SIG-M5 (cell line): Measurements from ENCODE around the gene RPS13.
A peak's percentile ranks its signal among the peaks of the same experiment; 100 is the strongest.
"Not testable (repeated sequence)": the region's sequence is repeated elsewhere in the genome, so short reads cannot be mapped to it uniquely, and the experiment has no call there.

ENCODE experiments used
- DNase-seq: peaks from one replicate; lab custom pipeline; 2025; lab: John Stamatoyannopoulos, UW

The RPS13 gene

DNA sequence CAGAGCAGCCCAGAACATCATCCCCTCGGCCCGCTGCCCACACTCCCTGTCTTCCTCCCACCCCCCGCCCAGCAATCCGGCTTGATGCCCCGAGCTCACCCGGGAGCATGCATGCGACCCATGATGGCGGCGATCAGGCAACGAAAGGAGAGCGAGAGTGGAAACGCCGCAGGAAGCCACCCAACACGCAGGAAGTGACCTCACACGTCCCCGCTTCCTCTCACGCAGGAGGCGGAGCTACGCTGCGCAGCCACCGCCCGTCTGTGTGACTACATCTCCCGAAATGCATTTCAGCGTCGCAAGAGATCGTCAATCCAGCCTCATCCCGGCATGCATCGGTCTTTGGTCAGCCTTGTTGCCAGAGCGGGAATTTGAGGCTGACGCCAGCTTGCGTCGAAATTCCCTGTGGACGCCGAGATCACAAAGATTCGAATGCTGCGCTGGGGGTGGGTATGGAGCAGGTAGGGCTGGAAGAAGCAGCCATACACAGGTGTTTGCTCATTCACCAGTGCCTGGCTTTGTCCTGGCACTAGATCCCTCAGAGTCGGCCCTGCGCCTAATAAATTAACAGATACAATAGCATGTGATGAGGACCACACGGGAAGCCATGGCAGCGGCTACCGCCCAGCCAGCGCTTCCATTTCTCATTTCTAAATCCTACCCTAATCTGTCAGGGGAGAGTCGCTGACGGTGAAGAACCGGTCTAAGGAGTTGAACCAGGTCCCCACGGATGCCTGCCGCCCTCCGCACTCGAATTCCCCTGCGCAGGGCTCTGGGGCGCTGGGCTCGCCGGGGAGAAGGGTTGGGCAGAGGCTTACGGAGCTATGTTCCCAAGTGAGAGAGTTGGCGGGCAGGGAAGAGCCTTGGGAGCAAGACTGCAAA, at the start of gene RPS13:
RPS13 (minus strand) TSS at position 148 of the 882 bp plus-strand sequence; CDS start at position 122, 26 bp downstream.
- DNase-seq, result peak; percentile 83

DNA sequence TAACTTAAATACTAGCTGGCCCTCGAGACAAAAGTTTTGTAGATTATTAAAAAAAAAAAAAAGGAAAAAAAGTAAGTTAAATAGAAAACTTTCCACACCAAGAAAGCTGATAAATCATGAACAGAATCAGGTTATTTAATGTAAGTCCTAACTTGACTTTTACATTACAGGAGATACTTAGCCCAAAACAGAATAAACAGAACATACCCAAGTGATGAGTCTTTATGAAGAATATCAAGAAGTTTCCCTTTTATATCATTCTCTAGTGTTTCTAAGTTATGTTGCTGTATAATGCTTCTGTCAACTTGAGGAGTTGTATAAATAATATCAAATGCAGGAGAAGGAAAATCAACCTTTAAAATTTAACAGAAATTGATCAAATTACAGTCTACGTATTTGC, 44.5 kb upstream of the RPS13 start:
- no peak for DNase-seq

DNA sequence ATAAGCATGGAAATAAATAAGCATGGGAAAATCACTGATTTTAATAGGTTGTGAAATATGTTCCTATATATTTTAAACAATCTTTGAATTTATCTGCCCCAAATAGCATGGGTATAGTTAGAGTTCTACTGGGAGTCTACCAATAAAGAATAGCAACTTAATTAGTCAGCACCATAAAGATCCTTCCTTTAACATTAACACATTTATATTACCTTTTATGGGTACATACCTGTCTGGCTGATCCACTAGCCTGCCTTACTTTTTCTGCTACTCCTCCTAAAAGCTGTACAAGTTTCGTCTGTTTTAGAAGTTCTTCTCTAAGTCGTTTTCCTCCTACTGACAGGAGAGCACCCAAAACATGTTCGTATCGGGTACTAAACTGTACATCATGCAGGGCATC, 39.8 kb upstream of the RPS13 start:
- no peak for DNase-seq

DNA sequence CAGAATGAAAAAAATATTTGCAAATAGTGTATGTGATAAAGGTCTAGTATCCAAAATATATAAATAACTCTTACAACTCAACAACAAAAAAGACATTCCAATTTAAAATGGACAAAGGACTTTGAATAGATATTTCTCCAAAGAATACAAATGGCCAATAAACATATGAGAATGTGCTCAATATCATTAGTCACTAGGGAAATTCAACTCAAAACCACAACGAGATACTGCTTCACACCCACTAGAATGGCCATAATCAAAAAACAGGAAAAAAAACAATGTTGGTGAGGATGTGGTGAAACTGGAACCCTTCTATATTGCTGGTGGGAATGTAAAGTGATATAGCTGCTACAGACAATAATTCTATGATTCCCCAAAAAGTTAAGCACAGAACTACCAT, 38.6 kb upstream of the RPS13 start:
- DNase-seq, result no peak

DNA sequence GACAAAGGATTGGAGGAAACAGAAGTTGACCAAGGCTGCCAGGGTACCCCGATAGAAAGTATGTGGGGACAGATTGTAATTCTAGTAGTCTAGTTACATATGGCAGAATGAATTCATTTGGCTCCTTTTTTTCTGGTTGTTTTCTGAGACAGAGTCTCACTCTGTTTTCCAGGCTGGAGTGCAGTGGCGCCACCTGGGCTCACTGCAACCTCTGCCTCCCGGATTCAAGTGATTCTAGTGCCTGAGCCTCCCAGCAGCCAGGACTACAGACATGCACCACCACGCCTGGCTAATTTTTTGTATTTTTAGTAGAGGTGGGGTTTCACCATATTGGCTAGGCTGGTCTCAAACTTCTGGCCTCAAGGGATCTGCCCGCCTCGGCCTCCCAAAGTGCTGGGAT, 30.3 kb upstream of the RPS13 start:
- DNase-seq, result not testable (repeated sequence)

DNA sequence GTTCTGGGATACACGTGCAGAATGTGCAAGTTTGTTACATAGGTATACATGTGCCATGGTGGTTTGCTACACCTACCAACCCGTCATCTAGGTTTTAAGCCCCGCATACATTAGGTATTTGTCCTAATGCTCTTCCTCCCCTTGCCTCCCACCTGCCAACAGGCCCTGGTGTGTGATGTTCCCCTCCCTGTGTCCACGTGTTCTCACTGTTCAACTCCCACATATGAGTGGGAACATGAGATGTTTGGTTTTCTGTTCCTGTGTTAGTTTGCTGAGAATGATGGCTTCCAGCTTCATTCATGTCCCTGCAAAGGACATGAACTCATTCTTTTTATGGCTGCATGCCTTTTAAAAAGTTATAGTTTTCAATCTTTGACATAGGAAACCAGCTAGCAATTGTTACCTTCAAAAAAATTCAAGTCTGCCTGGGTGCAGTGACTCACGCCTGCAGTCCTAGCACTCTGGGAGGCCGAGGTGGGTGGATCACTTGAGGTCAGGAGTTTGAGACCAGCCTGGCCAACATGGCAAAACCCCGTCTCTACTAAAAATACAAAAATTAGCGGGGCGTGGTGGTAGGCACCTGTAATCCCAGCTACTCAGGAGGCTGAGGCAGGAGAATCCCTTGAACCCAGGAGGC, 28.1 kb upstream of the RPS13 start:
- DNase-seq, result not testable (repeated sequence)

DNA sequence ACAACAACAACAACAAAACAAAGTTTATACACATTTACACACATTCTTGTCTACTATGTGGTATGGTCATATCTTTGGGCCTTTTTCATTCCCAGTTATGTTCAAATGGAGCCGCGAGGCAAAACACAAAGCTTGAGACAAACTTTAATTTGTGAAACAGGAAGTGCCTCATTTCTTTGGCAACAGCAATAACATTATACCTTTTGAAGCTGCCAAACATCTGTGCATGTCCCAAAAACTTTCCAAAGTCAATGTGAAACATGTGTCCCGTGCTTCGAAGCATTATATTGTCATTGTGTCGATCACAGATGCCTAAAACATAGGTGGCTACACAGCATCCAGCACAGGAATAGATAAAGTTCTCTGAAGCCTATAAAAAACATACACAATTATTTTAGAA, 25.0 kb upstream of the RPS13 start:
- DNase-seq, result no peak

DNA sequence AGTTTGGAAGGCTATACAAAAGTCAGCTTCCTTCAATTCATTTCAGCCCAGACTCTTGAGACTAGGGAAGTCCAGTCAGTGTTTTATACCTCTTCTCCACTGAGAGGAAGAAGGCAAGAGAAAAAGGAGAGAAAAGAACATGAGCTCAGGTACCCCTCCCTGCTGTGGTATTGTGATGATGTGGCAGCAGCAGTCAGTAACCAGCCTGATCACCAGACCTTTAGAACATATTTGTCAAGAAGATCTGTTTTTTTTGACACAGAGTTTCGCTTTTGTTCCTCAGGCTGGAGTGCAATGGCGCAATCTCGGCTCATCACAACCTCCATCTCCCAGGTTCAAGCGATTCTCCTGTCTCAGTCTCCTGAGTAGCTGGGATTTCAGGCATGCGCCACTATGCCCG, 21.2 kb upstream of the RPS13 start:
- no peak for DNase-seq

DNA sequence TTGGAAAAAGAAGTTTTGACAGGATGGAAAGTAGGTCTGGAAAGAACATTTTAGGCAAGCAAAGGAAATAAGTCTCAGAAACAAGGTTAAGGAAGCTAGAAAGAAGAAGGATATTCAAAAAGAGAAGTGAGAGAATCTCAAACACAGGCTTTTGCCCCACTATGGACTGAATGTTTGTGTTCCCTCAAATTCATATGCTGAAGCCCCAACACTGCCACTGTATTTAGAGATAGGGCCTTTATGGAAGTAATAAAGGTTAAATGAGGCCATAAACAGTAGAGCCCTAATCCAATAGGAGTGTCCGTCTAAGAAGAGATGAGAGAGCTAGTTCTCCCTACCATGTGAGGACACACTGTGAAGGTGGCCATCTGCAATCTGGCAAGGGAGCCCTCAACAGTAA, 20.6 kb upstream of the RPS13 start:
- no peak for DNase-seq

DNA sequence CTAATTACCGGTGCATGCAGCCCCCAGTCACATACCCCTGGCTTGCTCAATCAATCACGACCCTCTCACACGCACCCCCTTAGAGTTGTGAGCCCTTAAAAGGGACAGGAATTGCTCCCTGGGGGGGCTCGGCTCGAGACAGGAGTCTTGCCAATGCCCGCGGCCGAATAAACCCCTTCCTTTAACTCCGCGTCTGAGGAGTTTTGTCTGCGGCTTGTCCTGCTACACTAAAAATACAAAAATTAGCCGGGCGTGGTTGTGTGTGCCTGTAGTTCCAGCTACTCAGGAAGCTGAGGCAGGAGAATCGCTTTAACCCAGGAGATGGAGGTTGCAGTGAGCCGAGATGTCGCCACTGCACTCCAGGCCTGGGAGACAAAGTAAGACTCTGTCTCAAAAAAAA, 8.5 kb upstream of the RPS13 start:
- not testable (repeated sequence) for DNase-seq

DNA sequence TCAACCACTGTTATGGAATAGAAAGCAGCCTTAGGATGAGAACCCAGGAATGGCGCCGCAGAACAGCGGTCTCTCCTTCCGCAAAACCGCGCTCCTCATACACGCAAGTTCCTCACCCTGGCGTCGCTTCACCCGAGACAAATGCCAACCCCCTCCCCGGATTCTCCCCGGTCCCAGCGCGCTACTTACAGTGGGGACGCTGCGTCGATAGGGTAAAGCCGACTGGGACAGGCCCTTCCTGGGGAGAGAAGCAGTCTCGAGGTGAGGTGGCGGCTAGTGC, 287 bp downstream of the RPS13 start:
- DNase-seq, result no peak

DNA sequence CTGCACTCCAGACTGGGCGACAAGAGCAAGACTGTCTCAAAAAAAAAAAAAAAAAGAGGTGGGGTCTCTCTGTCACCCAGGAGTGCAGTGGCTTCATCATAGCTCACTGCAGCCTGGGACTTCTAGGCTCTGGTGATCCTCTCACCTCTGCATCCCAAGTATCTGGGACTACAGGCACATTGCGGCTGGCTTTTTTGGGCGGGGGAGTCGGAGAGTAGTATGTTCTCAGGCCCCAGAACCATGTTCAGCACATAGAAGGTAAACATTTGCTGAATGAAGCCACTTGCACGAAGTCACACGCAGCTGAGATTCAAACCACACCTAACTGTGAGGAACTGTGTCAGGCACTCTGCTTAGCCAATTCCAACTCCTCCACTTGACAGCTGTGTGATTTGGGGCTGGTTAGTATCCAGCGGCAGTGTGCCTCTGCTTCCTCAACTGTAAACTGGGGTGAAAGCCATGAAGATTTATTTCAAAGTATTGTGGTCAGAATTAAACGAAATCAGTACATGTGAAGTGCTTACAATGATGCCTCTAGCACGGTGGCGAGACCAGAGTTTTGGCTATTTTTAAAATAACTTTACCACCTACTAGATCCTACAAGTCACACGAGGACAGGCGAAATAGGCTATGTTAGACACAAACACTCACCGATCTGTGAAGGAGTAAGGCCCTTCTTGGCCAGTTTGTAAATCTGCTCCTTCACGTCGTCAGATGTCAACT, 789 bp downstream of the RPS13 start:
- DNase-seq, result no peak

DNA sequence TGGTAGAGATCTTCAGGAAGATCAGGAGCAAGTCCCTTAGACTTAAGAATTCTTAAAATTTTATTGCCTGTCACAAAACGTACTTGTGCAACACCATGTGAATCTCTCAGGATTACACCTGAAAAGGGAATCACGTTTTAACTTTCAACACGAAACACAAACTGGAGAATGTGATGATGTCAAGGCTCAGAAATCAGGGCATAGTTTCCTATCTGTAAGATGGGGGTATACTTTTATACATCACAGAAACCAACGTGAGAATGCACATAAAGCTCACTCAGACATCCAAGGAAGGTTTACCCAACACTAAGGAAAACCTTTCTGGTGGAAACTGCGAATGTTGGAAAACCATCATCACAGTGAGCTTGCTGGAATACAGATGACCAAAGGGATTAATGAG, 2.0 kb downstream of the RPS13 start:
- no peak for DNase-seq

DNA sequence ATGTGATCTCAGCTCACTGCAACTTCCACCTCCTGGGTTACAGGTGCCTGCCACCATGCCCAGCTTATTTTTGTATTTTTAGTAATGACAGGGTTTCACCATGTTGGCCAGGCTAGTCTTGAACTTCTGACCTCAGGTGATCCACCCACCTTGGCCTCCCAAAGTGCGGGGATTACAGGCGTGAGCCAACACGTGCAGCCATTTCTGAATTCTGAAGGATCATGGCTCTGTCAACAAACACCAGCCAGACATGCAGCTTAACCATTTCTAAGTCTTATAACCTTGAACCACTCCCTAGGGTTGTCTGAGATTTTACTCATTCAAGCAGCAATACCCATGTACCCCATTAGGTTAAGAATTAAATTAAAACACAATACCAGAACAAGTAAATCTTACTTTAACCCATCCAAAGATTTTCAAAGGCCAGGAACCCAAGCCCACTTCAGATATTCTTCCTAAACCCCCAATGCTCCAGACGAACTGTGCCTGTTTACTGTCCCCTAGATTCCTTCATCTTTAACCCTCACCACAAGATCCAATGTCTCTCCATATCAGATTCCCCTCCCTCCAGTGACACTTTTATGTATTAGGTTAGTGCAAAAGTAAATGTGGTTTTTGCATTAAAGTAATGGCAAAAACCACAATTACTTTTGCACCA, 4.0 kb downstream of the RPS13 start:
- no peak for DNase-seq

DNA sequence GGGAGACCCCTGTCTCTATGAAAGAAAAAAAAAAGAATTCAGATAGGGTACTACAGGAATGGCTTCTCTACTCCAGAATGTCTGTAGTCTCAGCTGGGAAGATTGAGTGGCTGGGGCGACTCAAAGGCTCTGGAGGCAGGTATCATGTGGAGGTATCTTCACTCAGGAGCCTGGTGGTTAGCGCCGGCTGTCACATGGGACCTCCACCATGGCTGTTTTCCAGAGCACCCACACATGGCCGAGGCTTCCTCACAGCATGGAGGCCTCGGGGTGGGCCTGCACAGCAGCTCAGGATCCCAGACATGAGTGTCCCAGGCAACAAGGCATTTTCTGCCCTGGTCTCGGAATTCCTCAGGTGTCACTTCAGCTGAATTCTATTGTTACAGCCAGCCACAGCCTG, 10.1 kb downstream of the RPS13 start:
- DNase-seq, result no peak

DNA sequence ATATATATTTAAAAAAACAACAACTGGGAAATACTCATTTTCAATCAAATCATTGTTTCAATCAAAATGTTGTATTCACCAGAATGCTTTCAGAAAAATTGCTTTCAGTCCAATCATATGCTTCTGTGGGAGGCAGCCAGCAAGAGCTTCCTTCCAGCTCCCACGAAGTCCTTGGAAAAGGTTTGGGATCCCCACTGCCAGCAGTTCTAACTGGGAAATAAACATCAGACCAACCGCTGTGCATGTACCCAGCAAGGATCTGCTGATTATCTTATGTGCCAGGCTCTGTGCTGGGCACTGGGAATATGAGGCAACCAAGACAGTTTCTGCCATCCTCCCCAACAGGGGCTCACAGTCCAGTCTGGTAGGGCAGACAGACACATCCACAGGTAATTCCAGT, 10.8 kb downstream of the RPS13 start:
- no peak for DNase-seq

DNA sequence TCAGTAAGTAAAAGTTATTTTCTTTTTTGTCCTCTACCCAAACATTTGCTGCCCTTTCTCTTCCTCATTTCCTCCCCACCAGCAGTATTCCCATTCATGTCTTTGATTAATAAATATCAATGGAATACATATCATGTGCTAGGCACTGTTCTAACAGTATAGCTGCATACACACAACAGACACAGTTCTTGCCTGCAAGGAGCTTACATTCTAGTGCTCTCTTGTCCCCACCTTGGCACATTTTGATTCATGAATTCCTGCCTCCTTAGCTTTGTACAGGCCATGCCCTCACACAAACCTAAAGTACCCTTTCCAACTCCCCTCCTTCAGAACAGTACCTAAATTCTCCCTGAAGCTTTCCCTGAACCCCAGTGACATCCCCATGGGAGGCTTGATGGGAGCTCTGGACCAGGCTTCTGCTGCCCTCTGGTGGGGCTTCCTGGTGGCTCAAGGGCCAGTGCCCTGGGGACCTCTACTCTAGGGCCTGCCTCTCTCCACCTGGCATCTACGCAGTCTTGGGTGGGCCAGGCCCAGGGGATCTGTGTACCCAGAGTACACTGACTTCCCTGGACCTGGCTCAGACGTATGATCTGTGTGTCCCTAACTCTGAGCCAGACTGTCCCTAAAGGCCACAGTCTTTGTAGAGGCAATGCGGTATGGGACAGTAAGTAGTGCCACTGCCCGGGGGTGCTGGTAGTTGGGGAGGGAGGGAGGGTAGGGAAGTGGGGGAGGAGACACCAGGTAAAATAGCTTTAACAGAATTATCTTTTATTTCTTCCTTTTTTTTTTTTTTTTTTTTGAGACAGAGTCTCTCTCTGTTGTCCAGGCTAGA, 14.1 kb downstream of the RPS13 start:
- no peak for DNase-seq

DNA sequence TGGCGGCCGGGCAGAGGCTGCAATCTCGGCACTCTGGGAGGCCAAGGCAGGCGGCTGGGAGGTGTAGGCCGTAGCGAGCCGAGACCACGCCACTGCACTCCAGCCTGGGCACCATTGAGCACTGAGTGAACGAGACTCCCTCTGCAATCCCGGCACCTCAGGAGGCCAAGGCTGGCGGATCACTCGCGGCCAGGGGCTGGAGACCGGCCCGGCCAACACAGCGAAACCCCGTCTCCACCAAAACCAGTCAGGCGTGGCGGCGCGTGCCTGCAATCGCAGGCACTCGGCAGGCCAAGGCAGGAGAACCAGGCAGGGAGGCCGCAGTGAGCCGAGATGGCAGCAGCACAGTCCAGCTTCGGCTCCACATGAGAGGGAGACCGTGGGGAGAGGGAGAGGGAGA, 26.3 kb downstream of the RPS13 start:
- not testable (repeated sequence) for DNase-seq

DNA sequence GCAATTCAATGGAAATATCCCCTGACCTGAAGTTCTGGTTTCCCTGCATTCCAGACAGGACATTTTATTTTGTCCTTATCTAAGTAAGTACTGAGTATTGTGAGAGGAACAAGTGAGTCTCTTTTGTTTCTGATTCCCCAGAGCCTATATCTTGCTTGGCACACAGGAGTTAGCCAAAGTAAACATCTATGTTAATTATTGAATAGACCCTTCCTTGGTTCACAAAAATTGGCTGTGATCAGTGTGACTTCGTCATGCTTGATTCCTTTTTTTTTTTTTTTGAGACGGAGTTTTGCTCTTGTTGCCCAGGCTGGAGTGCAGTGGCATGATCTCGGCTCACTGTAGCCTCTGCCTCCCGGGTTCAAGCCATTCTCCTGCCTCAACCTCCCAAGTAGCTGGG, 29.0 kb downstream of the RPS13 start:
- DNase-seq, result not testable (repeated sequence)

DNA sequence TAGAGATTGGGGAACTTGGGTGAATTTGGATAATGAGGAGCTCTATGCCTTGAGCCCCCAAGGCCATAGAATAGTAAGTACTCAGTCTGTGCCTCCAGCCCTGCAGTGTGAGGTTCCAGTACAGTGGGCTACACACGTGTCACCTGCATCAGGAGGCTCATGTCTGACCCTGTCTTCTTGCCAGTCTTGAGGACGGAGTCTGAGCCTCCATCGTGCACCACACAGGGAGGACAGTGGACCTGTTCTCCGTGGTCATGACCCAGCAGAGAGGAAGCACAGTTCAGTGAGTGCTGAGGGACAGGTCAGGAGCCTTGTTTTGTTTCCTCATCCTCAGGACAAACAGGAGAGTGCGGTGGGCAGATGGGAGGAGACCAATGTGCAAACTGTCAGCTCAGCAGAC, 30.8 kb downstream of the RPS13 start:
- no peak for DNase-seq
